ENCODE data around the gene GUCY1B1. TPM values are rescaled to one million over a fixed set of nuclear protein-coding genes. Genes with fewer than 3 reads are reported as not detected.

Gene GUCY1B1
- polyA plus RNA-seq, 1 donor (not counting 4 experiments of a cell fraction or from before 2014, with no cell fraction given): 0.05 TPM

- dilution Hi-C loops (cut with MboI; ENCODE audit: extremely low pct_ligation_motif_present, low sequenced_read_pairs): no loop called here
- H3K4me1 ChIP-seq (ENCODE audit: control insufficient read depth, extremely low read depth, insufficient read depth, low read length): no peaks in the 10 kb centered on the region
- DNase-seq (ENCODE audit: low read depth, low spot score): no peak
- H3K9me1 ChIP-seq (ENCODE audit: control insufficient read depth, extremely low read depth, insufficient read depth, low read length): no peaks in the 10 kb centered on the region
- no peak for FAIRE-seq
- no peaks in the 10 kb centered on the region for H3K27me3 ChIP-seq (ENCODE audit: control insufficient read depth, extremely low read depth, insufficient read depth, low read length)
- no peaks in the 10 kb centered on the region for H3K79me2 ChIP-seq (ENCODE audit: control insufficient read depth, insufficient read depth, low read length)
- no peaks in the 10 kb centered on the region for H3K36me3 ChIP-seq (ENCODE audit: control insufficient read depth in 2 of 2, extremely low read depth in 1 of 2, insufficient read depth in 2 of 2, low read length in 2 of 2)
- no peak overlapping the region for H3K4me3 ChIP-seq (ENCODE audit: control insufficient read depth in 2 of 3, extremely low read depth in 1 of 3, insufficient read depth in 2 of 3, low read depth in 1 of 3, low read length in 3 of 3)
- H3K9me3 ChIP-seq (ENCODE audit: control insufficient read depth, low read depth, low read length): no peaks in the 10 kb centered on the region
- H3K9ac ChIP-seq (ENCODE audit: control insufficient read depth, extremely low read depth, insufficient read depth, low read length): no peak overlapping the region
- no peaks in the 10 kb centered on the region for H4K20me1 ChIP-seq (ENCODE audit: control insufficient read depth, extremely low read depth, insufficient read depth, low read length)
- H3K27ac ChIP-seq (ENCODE audit: control insufficient read depth, insufficient read depth, low read length): no peak overlapping the region
- no peak overlapping the region for H2AFZ ChIP-seq (ENCODE audit: control insufficient read depth, low read length)
- H3K4me2 ChIP-seq (ENCODE audit: control insufficient read depth, extremely low read depth, insufficient read depth, low read depth, low read length): no peak overlapping the region
- TF ChIP-seq EZH2 (IDR thresholded peaks at IDR 0.05; ENCODE audit: low read length): no peak
- no peak for TF ChIP-seq CTCF (optimal IDR thresholded peaks at IDR 0.05 in 1 of 3, IDR thresholded peaks at IDR 0.05 in 1 of 3, conservative IDR thresholded peaks at IDR 0.05 in 1 of 3; ENCODE audit: extremely low read depth in 1 of 3, insufficient read depth in 2 of 3, low read length in 3 of 3)
Measured at GRCh38 chr4:155832664-155833063, 73.8 kb downstream of the GUCY1B1 start.

- FAIRE-seq (no peak), DNase-seq (ENCODE audit: low read depth, low spot score) (no peak)
- Histone ChIP-seq H3K79me2 (ENCODE audit: control insufficient read depth, insufficient read depth, low read length) (no peaks in the 10 kb centered on the region), H3K4me3 (ENCODE audit: control insufficient read depth in 2 of 3, extremely low read depth in 1 of 3, insufficient read depth in 2 of 3, low read depth in 1 of 3, low read length in 3 of 3) (no peak overlapping the region), H3K9ac (ENCODE audit: control insufficient read depth, extremely low read depth, insufficient read depth, low read length) (no peak overlapping the region), H3K27me3 (ENCODE audit: control insufficient read depth, extremely low read depth, insufficient read depth, low read length) (no peaks in the 10 kb centered on the region), H3K27ac (ENCODE audit: control insufficient read depth, insufficient read depth, low read length) (no peak overlapping the region), H2AFZ (ENCODE audit: control insufficient read depth, low read length) (no peak overlapping the region), H3K4me1 (ENCODE audit: control insufficient read depth, extremely low read depth, insufficient read depth, low read length) (no peaks in the 10 kb centered on the region), H3K4me2 (ENCODE audit: control insufficient read depth, extremely low read depth, insufficient read depth, low read depth, low read length) (no peak overlapping the region), H3K9me3 (ENCODE audit: control insufficient read depth, low read depth, low read length) (no peaks in the 10 kb centered on the region), H3K9me1 (ENCODE audit: control insufficient read depth, extremely low read depth, insufficient read depth, low read length) (no peaks in the 10 kb centered on the region), H3K36me3 (ENCODE audit: control insufficient read depth in 2 of 2, extremely low read depth in 1 of 2, insufficient read depth in 2 of 2, low read length in 2 of 2) (no peaks in the 10 kb centered on the region), H4K20me1 (ENCODE audit: control insufficient read depth, extremely low read depth, insufficient read depth, low read length) (no peaks in the 10 kb centered on the region)
- TF ChIP-seq EZH2 (IDR thresholded peaks at IDR 0.05; ENCODE audit: low read length) (no peak), CTCF (optimal IDR thresholded peaks at IDR 0.05 in 1 of 3, IDR thresholded peaks at IDR 0.05 in 1 of 3, conservative IDR thresholded peaks at IDR 0.05 in 1 of 3; ENCODE audit: extremely low read depth in 1 of 3, insufficient read depth in 2 of 3, low read length in 3 of 3) (no peak)
- dilution Hi-C loops (cut with MboI; ENCODE audit: extremely low pct_ligation_motif_present, low sequenced_read_pairs): no loop called here
Measured at GRCh38 chr4:155837203-155837796, 78.5 kb downstream of the GUCY1B1 start.
